ENCODE data around the gene STAG1.
A peak's percentile ranks its signal among the peaks of the same experiment; 100 is the strongest.
"Not testable (repeated sequence)": the region's sequence is repeated elsewhere in the genome, so short reads cannot be mapped to it uniquely, and the experiment has no call there.

Gene STAG1

DNA sequence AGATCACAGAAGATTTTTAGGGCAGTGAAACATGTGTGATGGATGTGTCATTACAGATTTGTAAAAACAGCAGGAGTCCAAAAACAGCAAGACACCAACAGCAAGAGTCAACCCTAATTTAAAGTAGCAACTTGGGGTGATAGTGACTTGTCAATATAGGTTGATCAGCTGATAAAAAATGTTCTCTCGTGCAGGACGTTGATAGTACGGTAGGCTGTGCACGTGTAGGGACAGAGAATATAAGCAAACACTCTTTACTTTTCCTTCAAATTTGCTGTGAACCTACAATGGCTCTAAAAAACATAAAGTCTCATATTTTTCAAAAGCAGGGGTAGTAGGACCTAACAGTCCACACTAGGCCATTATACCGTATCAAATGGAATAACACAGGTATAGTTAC, 120.8 kb downstream of the STAG1 start:
- TF ChIP-seq ZFX (IDR thresholded peaks at IDR 0.05; ENCODE audit: borderline replicate concordance), result no peak
- TF ChIP-seq, protein P1, sequence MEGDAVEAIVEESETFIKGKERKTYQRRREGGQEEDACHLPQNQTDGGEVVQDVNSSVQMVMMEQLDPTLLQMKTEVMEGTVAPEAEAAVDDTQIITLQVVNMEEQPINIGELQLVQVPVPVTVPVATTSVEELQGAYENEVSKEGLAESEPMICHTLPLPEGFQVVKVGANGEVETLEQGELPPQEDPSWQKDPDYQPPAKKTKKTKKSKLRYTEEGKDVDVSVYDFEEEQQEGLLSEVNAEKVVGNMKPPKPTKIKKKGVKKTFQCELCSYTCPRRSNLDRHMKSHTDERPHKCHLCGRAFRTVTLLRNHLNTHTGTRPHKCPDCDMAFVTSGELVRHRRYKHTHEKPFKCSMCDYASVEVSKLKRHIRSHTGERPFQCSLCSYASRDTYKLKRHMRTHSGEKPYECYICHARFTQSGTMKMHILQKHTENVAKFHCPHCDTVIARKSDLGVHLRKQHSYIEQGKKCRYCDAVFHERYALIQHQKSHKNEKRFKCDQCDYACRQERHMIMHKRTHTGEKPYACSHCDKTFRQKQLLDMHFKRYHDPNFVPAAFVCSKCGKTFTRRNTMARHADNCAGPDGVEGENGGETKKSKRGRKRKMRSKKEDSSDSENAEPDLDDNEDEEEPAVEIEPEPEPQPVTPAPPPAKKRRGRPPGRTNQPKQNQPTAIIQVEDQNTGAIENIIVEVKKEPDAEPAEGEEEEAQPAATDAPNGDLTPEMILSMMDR (IDR thresholded peaks at IDR 0.05), result no peak
- peak overlapping the region; percentile 57 for H3K27ac ChIP-seq

DNA sequence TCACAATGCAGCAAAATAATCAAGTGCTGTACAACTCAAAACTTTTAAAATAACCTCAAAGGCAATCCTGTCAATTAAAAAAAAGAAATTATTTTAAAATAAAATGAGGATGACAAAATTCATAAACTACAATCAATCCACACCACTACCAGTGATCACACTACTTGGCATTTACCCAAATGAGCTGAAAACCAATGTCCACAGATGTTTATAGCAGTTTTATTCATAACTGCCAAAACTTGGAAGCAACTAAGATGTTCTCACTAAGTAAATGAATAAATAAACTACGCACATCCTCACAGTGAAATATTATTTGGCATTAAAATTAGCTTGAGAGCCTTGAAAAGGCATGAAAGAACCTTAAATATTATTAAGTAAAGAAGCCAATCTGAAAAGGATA, 121.3 kb downstream of the STAG1 start:
- H3K27ac ChIP-seq, result peak overlapping the region; percentile 57
- TF ChIP-seq ZFX (IDR thresholded peaks at IDR 0.05; ENCODE audit: borderline replicate concordance), result no peak
- TF ChIP-seq, protein P1 (IDR thresholded peaks at IDR 0.05), result no peak

DNA sequence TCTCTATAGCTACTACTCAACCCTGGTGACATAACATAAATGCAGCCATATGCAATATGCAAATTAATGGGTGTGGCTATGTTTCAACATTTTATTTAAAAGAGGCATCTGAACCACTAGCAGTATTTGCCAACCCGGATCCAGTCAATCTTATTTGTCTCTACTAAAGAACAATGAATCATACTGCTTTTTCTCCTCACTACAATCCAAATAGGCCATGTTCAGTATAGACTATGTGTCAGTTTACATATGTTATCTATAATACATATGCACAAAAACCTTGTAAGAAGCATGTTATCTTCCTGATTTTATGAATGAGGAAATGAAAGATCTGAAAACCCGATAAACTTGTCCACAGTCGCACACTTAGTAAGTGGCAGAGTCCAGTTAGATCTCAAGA, 125.7 kb downstream of the STAG1 start:
- H3K27ac ChIP-seq, result peak overlapping the region; percentile 76
- TF ChIP-seq ZFX (IDR thresholded peaks at IDR 0.05; ENCODE audit: borderline replicate concordance), result no peak
- TF ChIP-seq, protein P1 (IDR thresholded peaks at IDR 0.05), result no peak

DNA sequence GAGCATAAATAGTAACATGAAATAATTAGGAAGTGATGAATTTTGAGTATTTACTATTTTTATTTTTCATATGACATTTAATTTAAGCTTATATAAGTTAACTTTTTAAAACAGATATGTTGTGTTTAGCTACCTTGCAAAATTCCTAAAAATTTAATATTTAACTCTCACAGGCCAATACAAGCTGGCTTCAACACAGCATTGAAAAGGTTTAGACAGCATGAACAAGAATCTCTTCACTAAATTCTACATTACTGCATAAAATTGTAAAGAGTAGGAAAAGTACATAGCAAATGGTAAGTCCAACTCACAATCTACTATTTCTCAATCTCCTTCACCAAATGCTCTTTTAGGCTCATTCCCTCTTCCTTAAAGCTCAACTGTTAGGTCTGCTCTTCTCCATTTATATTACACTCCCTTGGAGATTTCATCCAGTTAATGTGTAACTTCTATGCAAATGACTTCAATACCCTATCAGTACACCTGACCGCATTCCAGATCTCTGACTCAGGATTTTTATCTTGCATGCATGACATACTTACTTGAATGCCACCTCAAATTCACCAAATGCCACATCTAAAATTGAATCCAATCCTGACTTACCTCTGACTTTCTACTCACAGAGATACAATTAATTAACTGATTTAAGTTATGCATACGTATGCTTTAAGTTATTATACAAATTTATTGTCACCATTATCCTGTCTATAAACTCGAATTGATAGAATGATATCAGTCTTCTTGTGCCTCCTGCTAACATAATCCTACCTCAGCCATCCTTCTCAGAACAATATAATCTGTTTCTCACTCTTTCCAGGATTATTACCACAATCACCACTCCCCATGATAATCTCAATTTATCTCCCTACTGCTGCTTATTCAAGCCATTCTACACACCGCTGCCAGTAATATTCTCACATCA, 127.0 kb downstream of the STAG1 start:
- H3K27ac ChIP-seq, result peak overlapping the region; percentile 76
- no peak for TF ChIP-seq ZFX (IDR thresholded peaks at IDR 0.05; ENCODE audit: borderline replicate concordance)
- TF ChIP-seq, protein P1 (IDR thresholded peaks at IDR 0.05), result no peak

DNA sequence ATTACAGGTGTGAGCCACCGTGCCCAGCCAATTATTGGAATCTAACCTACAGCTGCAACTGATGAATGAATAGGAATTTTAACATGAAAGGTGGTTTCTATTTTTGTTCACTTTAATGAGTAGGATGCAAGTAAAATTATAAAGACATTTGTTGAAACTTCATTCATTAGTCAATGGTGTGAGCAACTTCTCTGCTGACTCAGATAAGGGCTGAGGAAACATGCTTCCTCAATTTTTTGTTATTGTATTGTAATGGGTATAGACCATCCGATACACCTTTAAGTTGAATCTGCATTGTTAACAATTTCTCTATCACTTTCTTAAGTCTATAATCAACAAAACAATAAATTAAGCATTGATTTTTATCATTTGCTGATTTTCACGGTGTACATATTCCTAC, 127.8 kb downstream of the STAG1 start:
- H3K27ac ChIP-seq, result peak overlapping the region; percentile 76
- no peak for TF ChIP-seq ZFX (IDR thresholded peaks at IDR 0.05; ENCODE audit: borderline replicate concordance)
- TF ChIP-seq, protein P1 (IDR thresholded peaks at IDR 0.05), result no peak

DNA sequence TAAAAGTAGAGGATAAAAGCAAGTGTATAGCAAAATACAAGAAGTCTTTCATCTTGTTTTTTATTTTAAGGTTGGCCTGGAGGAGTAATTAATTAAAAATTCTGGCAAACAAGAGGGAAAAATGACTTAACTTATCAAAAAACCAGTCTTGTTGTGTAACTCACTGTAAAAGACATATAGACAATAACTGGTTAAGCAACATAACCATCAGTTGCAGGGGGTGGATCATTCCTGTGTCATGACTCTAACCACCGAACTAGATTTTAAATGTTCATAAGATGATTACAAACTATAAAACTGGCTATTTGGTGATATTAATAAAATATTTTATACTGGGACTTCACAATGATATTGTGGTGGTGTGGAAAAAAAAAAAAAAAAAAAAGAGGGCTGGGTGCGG, 130.6 kb downstream of the STAG1 start:
- TF ChIP-seq ZFX (IDR thresholded peaks at IDR 0.05; ENCODE audit: borderline replicate concordance), result no peak
- TF ChIP-seq, protein P1 (IDR thresholded peaks at IDR 0.05), result no peak

DNA sequence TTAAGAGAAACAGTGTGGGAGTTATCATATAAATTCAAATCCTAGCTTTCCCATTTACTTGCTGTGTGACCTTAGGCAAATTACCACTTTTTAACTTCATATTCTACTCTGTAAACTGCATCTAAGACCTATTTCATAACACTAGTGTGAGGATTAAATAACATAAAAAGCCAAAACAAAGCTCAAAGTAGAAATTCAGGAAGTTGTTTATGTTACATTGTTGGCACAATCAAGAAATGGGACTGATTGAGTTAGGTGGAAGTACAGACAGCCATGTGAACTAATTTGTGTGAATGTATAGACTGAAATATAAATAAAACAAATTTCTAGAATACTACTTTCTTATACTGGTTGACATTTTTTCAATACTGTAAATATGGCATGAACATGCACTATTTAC, 131.7 kb downstream of the STAG1 start:
- no peak for TF ChIP-seq ZFX (IDR thresholded peaks at IDR 0.05; ENCODE audit: borderline replicate concordance)
- TF ChIP-seq, protein P1 (IDR thresholded peaks at IDR 0.05), result no peak
- H3K27ac ChIP-seq, result no peak overlapping the region

More for the DNA sequence above, 130.6 kb downstream of the STAG1 start:
- H3K27ac ChIP-seq, result no peak overlapping the region

DNA sequence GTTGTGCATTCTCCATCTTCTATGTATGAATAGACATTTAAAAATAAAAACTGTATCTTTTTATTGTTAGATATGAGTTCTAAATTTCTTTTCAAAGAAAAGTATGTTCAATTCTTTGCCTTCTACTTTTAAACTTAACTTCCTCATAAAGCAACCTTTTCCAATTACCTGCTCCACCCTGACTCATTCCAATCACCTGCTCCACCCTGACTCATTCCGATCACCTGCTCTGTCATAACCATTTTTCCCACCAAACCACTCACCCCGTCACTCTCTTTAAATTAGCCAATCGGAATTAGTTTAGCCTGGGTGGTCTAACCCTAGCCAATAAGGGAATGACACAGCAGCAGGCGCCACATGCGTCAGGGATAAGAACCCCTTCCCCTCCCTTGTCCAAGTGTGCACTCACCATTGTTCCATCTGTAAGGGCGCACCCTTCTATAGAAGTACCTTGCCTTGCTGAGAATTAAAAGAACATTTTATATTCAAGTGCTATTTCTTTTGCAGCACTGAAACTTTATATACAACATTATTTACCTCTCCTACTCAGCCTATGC, 134.1 kb downstream of the STAG1 start:
- not testable (repeated sequence) for H3K27ac ChIP-seq

Data from 22Rv1 (cell line).